Germinal center (tissue), 1 donor: ENCODE results near the gene BRPF3.

ENCODE experiments used
- DNase-seq: peaks from one replicate; pipeline ENCODE4 v3.0.0; 2012; ENCODE audit warnings: mixed read lengths, low spot score

BRPF3 gene

DNA sequence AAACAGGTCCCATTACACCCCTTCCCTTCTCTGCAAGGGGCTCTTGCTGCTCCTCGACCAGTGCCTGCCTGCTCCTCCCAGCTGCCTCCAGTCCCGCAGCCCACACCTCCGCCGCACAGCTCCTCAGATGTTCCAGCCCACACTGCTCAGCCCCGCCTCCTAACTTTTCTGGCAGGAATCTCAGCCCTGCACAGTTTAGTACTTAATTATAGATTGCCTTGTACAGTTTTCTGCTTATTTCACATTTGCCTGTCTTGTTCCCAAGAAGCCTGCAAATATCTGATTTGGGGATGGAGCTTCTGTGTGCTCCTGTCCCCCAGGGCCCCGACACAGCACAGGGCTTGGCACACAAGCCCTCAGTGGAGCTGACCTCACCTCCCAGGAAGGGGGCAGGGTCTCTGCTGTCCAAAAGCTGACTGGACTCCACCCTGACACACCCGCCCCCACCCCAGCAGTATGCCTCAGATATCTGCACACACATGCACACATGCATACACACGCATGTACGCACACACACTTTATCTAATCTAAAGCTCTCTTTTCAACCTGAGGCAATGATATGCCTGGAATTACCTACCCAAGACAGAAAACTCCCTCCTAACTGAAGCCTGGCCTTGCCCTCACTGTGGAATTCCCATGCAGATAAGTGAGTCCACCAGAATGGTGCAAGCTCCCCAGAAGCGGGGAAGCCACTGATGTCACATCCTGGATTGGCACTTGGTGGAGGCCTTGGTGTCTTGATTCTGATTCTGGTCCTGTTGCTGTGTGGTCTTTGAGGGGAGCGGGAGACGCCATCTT is 72.1 kb downstream of the BRPF3 start:
- no peak for DNase-seq

DNA sequence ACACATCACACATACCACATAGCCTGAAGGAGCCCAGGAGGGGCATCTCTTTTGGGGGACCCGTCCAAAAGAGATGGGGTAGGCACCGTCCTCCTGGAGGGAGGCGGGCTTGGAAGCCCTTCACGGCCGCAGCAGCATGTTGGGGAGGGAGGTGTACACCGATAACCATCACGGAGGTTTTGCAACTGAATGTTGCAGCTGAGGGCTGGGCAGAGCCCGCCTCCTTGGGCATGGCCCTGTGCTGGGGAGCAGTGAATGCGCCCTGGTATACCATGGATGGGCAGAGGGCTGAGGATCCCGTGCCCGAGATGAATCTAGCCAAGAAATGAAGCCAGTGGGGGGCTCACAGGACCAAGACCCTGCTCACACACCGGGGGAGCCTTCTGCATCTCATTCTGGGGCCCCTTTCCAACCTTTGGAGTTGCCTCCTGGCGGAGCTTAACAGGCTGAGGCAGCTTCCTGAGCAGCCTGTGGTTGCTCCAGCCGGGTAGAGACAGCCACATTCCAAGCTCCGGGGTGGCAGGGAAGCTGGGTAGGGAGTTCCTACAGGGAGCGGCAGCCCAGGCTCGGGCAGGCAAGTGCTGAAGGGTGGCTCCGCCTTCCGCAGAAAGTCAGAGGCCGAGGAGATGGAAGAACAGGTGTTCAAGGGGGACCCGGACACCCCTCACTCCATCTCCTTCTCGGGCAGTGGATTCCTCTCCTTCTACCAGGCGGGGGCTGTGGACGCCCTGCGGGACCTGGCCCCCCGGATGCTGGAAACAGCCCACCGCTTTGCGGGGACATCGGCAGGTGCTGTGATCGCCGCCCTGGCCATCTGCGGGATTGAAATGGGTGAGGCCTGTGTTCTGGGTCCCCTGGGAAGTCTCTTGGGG is 73.5 kb downstream of the BRPF3 start, which contains the start of gene PNPLA1:
TSS of gene PNPLA1 (plus strand) at position 227 of the 872 bp plus-strand sequence. CDS start at position 627, 400 bp downstream.
- no peak for DNase-seq

DNA sequence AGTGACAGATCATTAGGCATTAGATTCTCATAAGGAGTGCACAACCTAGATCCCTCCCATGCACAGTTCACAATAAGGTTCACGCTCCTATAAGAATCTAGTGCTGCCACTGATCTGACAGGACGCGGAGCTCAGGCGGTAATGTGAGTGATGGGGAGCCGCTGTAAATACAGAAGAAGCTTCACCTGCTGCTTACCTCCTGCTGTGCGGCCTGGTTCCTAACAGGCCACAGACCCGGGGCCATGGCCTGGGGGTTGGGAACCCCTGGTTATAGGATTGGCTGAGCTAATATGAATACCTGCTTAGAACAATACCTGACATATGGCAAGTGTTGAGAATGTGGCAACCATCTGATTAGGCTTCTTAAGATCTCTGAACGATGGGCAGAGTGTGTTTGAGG is 75.7 kb downstream of the BRPF3 start:
- no peak for DNase-seq

DNA sequence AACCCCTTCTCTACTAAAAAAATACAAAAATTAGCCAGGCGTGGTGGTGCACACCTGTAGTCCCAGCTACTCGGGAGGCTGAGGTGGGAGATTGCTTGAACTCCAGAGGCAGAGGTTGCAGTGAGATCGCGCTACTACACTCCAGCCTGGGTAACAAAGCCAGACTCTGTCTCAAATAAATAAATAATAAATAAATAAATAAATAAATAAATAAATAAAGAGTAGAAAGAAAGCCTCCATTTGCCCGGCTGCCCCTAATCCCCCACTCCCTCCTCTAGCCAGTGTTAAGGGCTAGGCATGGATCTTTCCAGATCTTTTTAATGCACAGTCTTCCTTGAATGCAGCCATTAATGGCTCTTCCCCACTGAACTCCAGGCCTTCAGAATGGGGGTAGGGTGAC is 76.5 kb downstream of the BRPF3 start:
- no peak for DNase-seq

DNA sequence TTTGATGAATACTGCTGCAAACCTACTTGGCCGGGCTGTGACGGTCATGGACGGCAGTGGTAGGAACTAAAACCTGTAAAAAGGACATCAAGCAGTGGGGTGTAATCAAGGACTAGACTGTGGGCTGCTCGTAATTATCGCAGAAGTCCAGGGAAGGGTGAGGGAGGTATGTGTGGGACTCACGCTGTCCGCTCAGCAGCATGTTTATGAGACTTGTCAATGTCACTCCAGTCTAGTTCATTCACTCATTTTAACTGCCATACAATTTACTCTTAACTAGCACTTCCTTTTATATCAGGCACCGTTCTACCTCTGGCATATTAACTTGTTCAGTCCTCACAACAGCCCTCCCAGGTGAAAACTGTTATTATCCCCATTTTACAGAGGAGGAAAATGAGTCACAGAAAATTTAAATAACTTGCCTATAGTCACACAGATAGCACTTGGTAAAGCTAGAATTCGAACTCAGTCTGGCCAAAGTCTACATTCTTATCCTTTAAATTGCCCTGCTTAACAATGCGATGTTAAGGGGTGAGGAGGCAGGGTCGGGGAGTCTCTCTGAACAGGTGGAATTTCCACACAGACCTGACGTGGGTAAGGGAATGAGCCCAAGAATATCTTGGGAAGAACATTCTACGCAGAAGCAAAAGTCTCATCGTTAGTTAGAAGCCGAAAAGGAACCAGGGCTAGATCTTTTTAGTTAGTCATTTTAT is 77.4 kb downstream of the BRPF3 start:
- DNase-seq = no peak

DNA sequence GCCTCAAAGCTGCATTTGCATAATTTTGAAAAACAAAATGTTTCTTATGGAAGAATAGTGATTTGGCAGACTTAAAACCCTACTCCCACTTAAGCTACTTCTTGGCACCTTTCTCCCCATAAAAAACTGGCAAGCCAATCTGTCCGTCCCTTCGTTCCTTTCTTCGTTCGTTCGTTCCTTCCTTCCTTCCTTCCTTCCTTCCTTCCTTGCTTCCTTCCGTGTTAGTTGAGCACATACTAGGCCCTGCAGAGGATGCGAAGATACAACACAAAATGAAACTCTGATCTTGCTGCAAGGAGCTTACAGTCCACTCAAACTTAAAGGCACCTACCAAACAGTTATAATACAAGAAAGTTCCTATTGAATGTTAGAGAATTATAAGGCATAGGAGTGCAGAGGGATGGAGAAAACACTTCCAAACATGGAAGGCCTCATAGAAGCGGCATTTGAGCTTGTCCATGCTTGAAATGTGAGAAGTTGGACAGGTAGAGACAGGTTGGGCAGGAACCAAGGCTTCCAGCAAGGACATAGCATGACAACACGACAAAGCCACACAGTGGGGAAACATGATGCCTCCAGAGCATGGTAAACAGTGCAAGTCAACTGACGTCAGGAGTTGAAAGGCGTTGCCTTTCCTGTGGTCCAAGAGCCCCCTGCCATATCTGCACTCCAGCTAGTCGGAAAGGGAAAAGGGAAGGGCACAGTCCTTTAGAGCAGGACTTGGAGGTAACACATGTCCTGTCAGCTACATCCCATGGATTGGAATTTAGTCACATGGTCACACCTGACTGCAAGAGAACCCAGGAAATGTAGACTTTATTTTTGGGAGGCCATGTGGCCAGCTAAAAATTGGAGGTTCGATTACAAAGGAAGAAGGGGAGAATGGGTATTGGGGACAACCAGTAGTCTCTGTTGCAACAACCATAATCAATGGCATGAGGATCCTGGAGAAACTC is 80.3 kb downstream of the BRPF3 start:
- no peak for DNase-seq

DNA sequence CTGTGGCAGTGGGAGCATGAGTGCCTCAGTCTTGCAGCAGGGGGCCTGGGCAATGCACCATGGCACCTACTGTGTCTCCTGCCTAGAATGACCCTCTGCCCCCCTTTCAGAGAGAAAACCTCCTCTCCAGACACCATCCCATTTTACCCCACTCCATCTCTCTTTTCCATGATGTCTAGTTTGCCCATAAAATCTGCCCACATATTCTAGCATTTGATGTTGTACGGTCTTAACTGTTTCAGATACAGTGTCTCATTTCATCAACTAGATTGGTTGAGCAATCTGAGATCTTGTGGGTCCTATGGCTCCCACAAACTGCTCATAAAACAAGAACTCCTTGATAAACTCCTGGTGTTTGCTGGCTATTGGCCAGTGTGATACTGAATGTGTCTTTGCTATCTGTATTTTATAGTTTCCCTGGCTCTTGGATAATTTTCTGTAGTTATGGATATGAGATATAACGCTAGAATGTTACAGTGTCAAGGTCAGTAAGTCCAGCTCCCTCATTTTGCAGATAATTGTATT is 81.5 kb downstream of the BRPF3 start:
- DNase-seq = no peak

DNA sequence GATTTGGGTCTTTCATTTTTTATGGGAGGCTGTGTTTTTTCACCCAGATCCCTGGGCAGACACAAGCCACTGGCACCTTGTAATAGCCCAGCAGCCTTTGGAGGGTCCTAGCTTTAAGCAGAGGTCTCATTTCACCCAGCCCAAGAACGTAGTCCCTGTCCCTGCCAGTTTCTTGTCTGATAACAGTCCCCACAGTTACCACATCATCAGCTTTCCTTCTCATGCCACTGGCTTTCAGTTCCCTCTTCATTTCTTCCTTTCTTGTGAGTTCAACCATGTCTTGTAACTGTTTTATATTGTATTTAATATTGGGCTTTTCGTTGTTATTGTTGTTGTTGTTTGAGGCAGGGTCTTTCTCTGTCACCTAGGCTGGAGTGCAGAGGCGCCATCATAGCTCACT is 83.9 kb downstream of the BRPF3 start:
- DNase-seq = no peak

DNA sequence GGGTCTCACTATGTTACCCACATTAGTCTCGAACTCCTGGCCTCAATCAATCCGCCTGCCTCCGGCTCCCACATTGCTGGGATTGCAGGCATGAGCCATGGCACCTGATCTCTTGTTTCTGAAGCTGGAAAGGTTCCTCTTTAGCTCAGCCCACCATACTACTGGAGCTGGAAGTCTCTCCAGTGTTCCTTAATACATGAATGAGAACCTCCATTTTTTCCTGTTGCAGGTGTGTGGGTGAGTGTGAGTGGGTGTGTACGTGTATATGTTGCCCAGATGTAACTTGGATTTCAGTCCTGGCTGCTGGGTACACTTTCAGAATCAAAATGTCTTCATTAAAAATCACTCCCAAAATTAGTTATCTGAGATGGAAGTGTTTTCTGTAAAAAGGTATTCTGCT is 84.4 kb downstream of the BRPF3 start:
- no peak for DNase-seq
